ENCODE results near the gene TRABD2A.

DNA sequence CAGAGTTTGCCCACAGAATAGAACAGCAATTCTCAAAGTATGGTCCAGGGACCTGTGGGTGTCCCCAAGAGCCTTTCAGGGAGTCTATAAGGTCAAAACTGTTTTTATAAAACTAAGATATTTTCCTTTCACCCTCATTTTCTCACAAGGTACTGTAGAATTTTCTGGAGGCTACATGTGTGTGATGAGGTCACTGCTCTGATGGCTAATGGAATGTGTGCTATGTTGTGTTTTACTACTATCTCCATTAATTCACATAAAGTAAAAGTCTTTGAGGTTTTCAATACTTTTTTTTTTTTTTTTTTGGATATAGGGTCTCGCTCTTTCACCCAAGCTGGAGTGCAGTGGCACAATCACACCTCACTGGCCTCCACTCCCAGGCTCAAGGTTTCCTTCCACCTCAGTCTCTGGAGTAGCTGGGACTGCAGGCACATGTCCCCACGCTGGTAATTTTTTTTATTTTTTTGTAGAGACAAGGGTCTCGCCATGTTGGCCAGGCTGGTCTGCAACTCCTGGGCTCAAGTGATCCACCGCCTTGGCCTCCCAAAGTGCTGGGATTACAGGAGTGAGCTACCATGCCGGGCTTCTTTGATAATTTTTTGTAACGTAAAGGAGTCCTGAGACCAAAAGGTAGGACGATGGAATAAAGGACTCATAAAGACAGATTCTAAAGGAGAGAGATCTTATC lies 1.8 kb downstream of the TRABD2A start:
- TF ChIP-seq, protein P1, sequence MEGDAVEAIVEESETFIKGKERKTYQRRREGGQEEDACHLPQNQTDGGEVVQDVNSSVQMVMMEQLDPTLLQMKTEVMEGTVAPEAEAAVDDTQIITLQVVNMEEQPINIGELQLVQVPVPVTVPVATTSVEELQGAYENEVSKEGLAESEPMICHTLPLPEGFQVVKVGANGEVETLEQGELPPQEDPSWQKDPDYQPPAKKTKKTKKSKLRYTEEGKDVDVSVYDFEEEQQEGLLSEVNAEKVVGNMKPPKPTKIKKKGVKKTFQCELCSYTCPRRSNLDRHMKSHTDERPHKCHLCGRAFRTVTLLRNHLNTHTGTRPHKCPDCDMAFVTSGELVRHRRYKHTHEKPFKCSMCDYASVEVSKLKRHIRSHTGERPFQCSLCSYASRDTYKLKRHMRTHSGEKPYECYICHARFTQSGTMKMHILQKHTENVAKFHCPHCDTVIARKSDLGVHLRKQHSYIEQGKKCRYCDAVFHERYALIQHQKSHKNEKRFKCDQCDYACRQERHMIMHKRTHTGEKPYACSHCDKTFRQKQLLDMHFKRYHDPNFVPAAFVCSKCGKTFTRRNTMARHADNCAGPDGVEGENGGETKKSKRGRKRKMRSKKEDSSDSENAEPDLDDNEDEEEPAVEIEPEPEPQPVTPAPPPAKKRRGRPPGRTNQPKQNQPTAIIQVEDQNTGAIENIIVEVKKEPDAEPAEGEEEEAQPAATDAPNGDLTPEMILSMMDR (IDR thresholded peaks at IDR 0.05): no peak
- TF ChIP-seq POLR2A (IDR thresholded peaks at IDR 0.05): no peak
- TF ChIP-seq POLR2AphosphoS5 (IDR thresholded peaks at IDR 0.05): no peak

Measured in stomach (tissue), 4 donors.